Prostate gland (tissue), 2 donors: Measurements from ENCODE around the gene C1orf115.

Source experiments
- CTCF ChIP-seq, 4 experiments: fragments of 200-600 bp in 2 of 4; fragments of 450-650 bp in 2 of 4; sonication (generic) in 2 of 4; IDR thresholded peaks; 1 replicate in 3 of 4; 2 replicates in 1 of 4; pipeline ENCODE4 v1.5.1; 2016 to 2019; ENCODE audit warnings: antibody characterized with exemption in 4 of 4, mild to moderate bottlenecking in 2 of 4, moderate library complexity in 2 of 4
- POLR2A ChIP-seq: fragments of 450-650 bp; IDR thresholded peaks from one replicate; pipeline ENCODE4 v1.6.1; 2016; ENCODE audit warnings: antibody characterized with exemption, mild to moderate bottlenecking
- POLR2AphosphoS5 ChIP-seq: sonication (generic); formaldehyde crosslinking; IDR thresholded peaks from one replicate; pipeline ENCODE4 v1.6.1; 2017; ENCODE audit warnings: antibody characterized with exemption

GRCh38 chr1:220682901-220683576 lies 7.1 kb upstream of the C1orf115 start:
- no peak for TF ChIP-seq CTCF (IDR thresholded peaks at IDR 0.05)
- TF ChIP-seq POLR2A: no peak
- TF ChIP-seq POLR2AphosphoS5: no peak
